Measurements from ENCODE around the gene DENR. TPM values are rescaled to one million over a fixed set of nuclear protein-coding genes. Genes with fewer than 3 reads are reported as not detected.

The DENR gene
- total RNA-seq, 4 donors from 2014 or later: 3.6 to 31.6 (median 23.5) TPM

DNA sequence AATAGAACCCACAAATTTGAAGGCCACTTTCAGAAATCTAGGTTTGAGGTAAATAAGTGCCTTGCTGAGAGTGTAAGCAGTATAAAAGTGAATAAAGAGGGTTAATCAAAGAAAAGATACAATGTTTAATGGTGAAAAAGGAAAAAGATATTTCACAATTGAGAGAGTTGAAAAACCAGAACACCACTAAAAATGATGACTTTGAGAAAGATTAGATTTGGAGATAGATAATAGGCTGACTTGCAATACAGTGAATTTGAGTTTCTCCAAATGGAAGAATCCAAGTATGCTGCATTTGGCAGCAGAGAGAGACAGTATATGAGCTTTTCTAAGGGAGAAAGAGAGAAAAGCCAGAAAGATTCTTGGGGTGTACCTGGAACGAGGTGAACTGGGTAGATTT lies 2.2 kb downstream of the DENR start:
- no peak for DNase-seq
- H3K27ac ChIP-seq: no peak overlapping the region
- no peak overlapping the region for H3K4me3 ChIP-seq
- no peak for TF ChIP-seq POLR2A (IDR thresholded peaks at IDR 0.05)
- TF ChIP-seq POLR2AphosphoS5 (IDR thresholded peaks at IDR 0.05): no peak
- no peak for TF ChIP-seq EP300 (IDR thresholded peaks at IDR 0.05; ENCODE audit: low read depth)
- TF ChIP-seq, protein P1, sequence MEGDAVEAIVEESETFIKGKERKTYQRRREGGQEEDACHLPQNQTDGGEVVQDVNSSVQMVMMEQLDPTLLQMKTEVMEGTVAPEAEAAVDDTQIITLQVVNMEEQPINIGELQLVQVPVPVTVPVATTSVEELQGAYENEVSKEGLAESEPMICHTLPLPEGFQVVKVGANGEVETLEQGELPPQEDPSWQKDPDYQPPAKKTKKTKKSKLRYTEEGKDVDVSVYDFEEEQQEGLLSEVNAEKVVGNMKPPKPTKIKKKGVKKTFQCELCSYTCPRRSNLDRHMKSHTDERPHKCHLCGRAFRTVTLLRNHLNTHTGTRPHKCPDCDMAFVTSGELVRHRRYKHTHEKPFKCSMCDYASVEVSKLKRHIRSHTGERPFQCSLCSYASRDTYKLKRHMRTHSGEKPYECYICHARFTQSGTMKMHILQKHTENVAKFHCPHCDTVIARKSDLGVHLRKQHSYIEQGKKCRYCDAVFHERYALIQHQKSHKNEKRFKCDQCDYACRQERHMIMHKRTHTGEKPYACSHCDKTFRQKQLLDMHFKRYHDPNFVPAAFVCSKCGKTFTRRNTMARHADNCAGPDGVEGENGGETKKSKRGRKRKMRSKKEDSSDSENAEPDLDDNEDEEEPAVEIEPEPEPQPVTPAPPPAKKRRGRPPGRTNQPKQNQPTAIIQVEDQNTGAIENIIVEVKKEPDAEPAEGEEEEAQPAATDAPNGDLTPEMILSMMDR (IDR thresholded peaks at IDR 0.05): no peak
- no peaks in the 10 kb centered on the region for H3K27me3 ChIP-seq
- peaks cover 9 to 22% (median 12%) of the 10 kb centered on the region in 4 donors for H3K4me1 ChIP-seq
- in situ Hi-C loops (cut with MboI; ENCODE audit: low pct_ligation_motif_present in 1 of 4, low pct_unique_long_range_greater_than_20kb in 1 of 4, low sequenced_read_pairs in 3 of 4) (no loop called here), intact Hi-C loops (cut with DNase I; ENCODE audit: low total_unique reads) (no loop called here)
- peaks cover 0 to 24% (median 3%) of the 10 kb centered on the region in 4 donors for H3K36me3 ChIP-seq
- H3K9me3 ChIP-seq: no peaks in the 10 kb centered on the region
- 71 to 100% methylated on average over 1 of the region's 1 CpG for WGBS, 2 donors (ENCODE audit: low coverage in 1 of 2)

DNA sequence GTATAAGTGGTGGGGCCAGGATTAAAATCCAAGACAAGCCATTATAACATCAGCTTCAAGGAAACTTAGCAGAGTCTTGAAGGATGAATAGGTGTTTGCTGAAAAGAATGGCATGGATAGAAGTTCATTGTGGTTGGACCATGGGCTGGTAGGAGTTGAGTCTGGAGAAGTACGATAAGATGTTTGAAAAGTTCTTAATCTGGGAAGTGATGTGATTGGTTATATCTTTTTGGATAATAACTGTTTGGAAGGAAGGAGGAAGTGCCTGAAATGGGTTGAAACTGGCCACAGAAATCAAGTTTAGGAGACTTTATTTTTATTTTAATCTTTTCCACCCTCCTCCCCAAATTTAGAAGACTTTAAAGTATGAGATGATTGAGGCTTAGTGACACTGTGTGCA lies 4.9 kb downstream of the DENR start:
- no peak for DNase-seq
- Histone ChIP-seq H3K4me1 (peaks cover 7 to 13% (median 9%) of the 10 kb centered on the region in 4 donors), H3K27ac (no peak overlapping the region), H3K36me3 (peaks cover 0 to 32% (median 14%) of the 10 kb centered on the region in 4 donors), H3K9me3 (no peaks in the 10 kb centered on the region), H3K27me3 (no peaks in the 10 kb centered on the region), H3K4me3 (no peak overlapping the region)
- in situ Hi-C loops (cut with MboI; ENCODE audit: low pct_ligation_motif_present in 1 of 4, low pct_unique_long_range_greater_than_20kb in 1 of 4, low sequenced_read_pairs in 3 of 4) (no loop called here), intact Hi-C loops (cut with DNase I; ENCODE audit: low total_unique reads) (no loop called here)
- no peak for TF ChIP-seq POLR2AphosphoS5 (IDR thresholded peaks at IDR 0.05)
- no peak for TF ChIP-seq EP300 (IDR thresholded peaks at IDR 0.05; ENCODE audit: low read depth)
- TF ChIP-seq, protein P1 (IDR thresholded peaks at IDR 0.05): no peak
- TF ChIP-seq POLR2A (IDR thresholded peaks at IDR 0.05): no peak
- WGBS, 2 donors (ENCODE audit: low coverage in 1 of 2): 75 to 98% methylated on average over 1 of the region's 1 CpG

DNA sequence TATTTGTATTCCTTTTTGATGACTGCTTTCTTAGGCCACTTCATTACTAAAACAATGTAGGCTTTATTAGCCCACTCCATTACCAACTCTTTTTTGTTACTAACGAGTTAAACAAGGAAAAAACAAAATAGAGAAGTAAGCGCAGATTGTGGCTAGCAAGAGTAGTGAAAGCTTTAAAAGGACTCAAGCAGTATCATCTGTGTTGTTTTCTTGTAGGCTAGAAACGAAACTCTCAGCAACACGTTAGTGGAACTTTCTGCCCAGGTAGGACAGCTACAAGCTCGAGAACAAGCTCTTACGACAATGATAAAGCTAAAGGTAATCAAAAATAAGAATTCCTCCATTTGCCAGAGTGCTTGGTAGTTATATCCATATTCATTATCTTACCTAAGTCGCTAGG lies 32.9 kb downstream of the DENR start:
- WGBS, 2 donors (ENCODE audit: low coverage in 1 of 2): 74 to 82% methylated on average over 7 of the region's 7 CpGs
- intact Hi-C loops (cut with DNase I; ENCODE audit: low total_unique reads): no loop called here
- no peak overlapping the region for H3K4me3 ChIP-seq

DNA sequence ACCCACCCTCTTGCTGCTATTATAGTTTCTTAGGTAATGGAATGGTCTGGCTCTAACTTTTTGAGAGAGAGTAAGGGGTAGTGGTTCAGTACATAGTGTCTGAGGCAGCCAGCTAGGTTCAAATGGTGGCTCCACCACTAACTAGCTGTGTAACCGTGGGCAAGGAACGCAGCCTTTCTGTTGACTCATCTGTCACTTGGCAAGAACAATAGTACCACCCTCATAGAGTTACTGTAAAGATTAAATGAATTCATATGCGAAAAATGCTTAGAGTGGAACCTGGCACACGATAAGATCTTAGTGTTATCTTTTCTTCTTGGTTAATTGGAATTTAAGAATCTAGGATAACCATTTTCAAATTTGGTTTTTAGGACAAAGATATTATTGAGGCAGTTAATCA lies 35.8 kb downstream of the DENR start:
- in situ Hi-C loops (cut with MboI; ENCODE audit: low pct_ligation_motif_present in 1 of 4, low pct_unique_long_range_greater_than_20kb in 1 of 4, low sequenced_read_pairs in 3 of 4): no loop called here
- no peaks in the 10 kb centered on the region for H3K9me3 ChIP-seq
- 77 to 87% methylated on average over 3 to 4 of the region's 4 CpGs for WGBS, 2 donors (ENCODE audit: low coverage in 1 of 2)
- no peak overlapping the region for H3K4me3 ChIP-seq
- no peak overlapping the region for H3K27ac ChIP-seq
- no peaks in the 10 kb centered on the region for H3K27me3 ChIP-seq
- H3K36me3 ChIP-seq: no peaks in the 10 kb centered on the region
- H3K4me1 ChIP-seq: no peaks in the 10 kb centered on the region
- TF ChIP-seq, protein P1 (IDR thresholded peaks at IDR 0.05): no peak
- TF ChIP-seq POLR2A (IDR thresholded peaks at IDR 0.05): no peak
- intact Hi-C loops (cut with DNase I; ENCODE audit: low total_unique reads): no loop called here
- DNase-seq: no peak

More for the DNA sequence above, 32.9 kb downstream of the DENR start:
- H3K36me3 ChIP-seq: no peaks in the 10 kb centered on the region
- in situ Hi-C loops (cut with MboI; ENCODE audit: low pct_ligation_motif_present in 1 of 4, low pct_unique_long_range_greater_than_20kb in 1 of 4, low sequenced_read_pairs in 3 of 4): no loop called here
- TF ChIP-seq, protein P1 (IDR thresholded peaks at IDR 0.05): no peak
- TF ChIP-seq EP300 (IDR thresholded peaks at IDR 0.05; ENCODE audit: low read depth): no peak
- TF ChIP-seq POLR2AphosphoS5 (IDR thresholded peaks at IDR 0.05): no peak
- no peak for TF ChIP-seq POLR2A (IDR thresholded peaks at IDR 0.05)
- no peaks in the 10 kb centered on the region for H3K4me1 ChIP-seq
- no peaks in the 10 kb centered on the region for H3K27me3 ChIP-seq
- DNase-seq: no peak
- no peak overlapping the region for H3K27ac ChIP-seq
- no peaks in the 10 kb centered on the region for H3K9me3 ChIP-seq

All from transverse colon (tissue), 4 donors.